HepG2 (cell line): ENCODE data around the gene PROC. TPM values are rescaled to one million over a fixed set of nuclear protein-coding genes. Genes with fewer than 3 reads are reported as not detected.
A peak's percentile ranks its signal among the peaks of the same experiment; 100 is the strongest.

Experiments used
- BRD4 ChIP-seq: sonication (generic); formaldehyde crosslinking; IDR thresholded peaks from 2 replicates; pipeline ENCODE4 v1.4.0; 2020; ENCODE audit warnings: missing genetic modification reagents
- FOXK1 ChIP-seq: sonication (generic); formaldehyde crosslinking; IDR thresholded peaks from 2 replicates; pipeline ENCODE4 v1.4.0; 2020; ENCODE audit warnings: low read depth, missing genetic modification reagents, borderline replicate concordance
- GABPB1 ChIP-seq: IDR thresholded peaks from 2 replicates; pipeline ENCODE4 v1.6.1; 2016; ENCODE audit warnings: mild to moderate bottlenecking, missing genetic modification reagents, moderate library complexity, missing compliant biosample characterization
- GATAD2A ChIP-seq: IDR thresholded peaks from 2 replicates; pipeline ENCODE4 v1.6.1; 2016
- HDAC2 ChIP-seq: sonication (generic); formaldehyde crosslinking; IDR thresholded peaks from 2 replicates; pipeline ENCODE4 v1.4.0; 2020; ENCODE audit warnings: missing genetic modification reagents
- HOXA9 ChIP-seq: sonication (generic); formaldehyde crosslinking; IDR thresholded peaks from 2 replicates; pipeline ENCODE4 v1.8.1; 2022; ENCODE audit warnings: missing genetic modification reagents, mild to moderate bottlenecking, moderate library complexity, borderline replicate concordance
- KLF13 ChIP-seq: sonication (generic); formaldehyde crosslinking; IDR thresholded peaks from 2 replicates; pipeline ENCODE4 v1.4.0; 2020; ENCODE audit warnings: mild to moderate bottlenecking, missing genetic modification reagents
- NRL ChIP-seq: sonication (generic); formaldehyde crosslinking; IDR thresholded peaks from 2 replicates; pipeline ENCODE4 v1.5.0; 2020; ENCODE audit warnings: missing genetic modification reagents, mild to moderate bottlenecking, moderate library complexity, borderline replicate concordance
- PHF21A ChIP-seq: sonication (generic); formaldehyde crosslinking; IDR thresholded peaks from 2 replicates; pipeline ENCODE4 v1.5.0; 2020; ENCODE audit warnings: mild to moderate bottlenecking, missing genetic modification reagents
- PHF5A ChIP-seq: IDR thresholded peaks from one replicate; pipeline ENCODE4 v1.6.1; 2018; ENCODE audit warnings: low read depth, missing genetic modification reagents; ENCODE audit not compliant: unreplicated experiment
- SALL2 ChIP-seq: sonication (generic); formaldehyde crosslinking; IDR thresholded peaks from 2 replicates; pipeline ENCODE4 v1.8.1; 2023; ENCODE audit warnings: mild to moderate bottlenecking, missing genetic modification reagents, inconsistent platforms
- TAF1 ChIP-seq: sonication (generic); formaldehyde crosslinking; IDR thresholded peaks from 2 replicates; pipeline ENCODE4 v1.4.0; 2020; ENCODE audit warnings: missing genetic modification reagents
- ZFP41 ChIP-seq: sonication (generic); formaldehyde crosslinking; IDR thresholded peaks from 2 replicates; pipeline ENCODE4 v1.4.0; 2020; ENCODE audit warnings: mild to moderate bottlenecking, missing genetic modification reagents, borderline replicate concordance
- ZNF256 ChIP-seq: sonication (generic); formaldehyde crosslinking; conservative IDR thresholded peaks from 2 replicates; pipeline ENCODE4 v1.4.0; 2020; ENCODE audit warnings: missing genetic modification reagents
- ZNF3 ChIP-seq: IDR thresholded peaks from 2 replicates; pipeline ENCODE4 v1.7.0; 2017; ENCODE audit warnings: inconsistent platforms
- ZNF598 ChIP-seq: sonication (generic); formaldehyde crosslinking; IDR thresholded peaks from 2 replicates; pipeline ENCODE4 v1.5.1; 2020; ENCODE audit warnings: mild to moderate bottlenecking, missing genetic modification reagents, borderline replicate concordance
- ZNF674 ChIP-seq: sonication (generic); formaldehyde crosslinking; IDR thresholded peaks from 2 replicates; pipeline ENCODE4 v1.5.0; 2020; ENCODE audit warnings: low read depth, mild to moderate bottlenecking, missing genetic modification reagents
- ZNF703 ChIP-seq: sonication (generic); formaldehyde crosslinking; IDR thresholded peaks from 2 replicates; pipeline ENCODE4 v1.5.1; 2020; ENCODE audit warnings: missing genetic modification reagents, mild to moderate bottlenecking, moderate library complexity, borderline replicate concordance
- polyA plus RNA-seq, 8 experiments: library from polyadenylated mRNA; depleted of rRNA in 3 of 8; stranded (reverse) in 7 of 8; unstranded in 1 of 8; fragments of >200 nt; fragmentation: Illumina TruSeq in 4 of 8; extraction: Trizol in 4 of 8; gene quantifications; 2 replicates each; pipeline versions ENCODE4 v1.2.1 to v1.2.3, GENCODE V29; 2011 to 2016; ENCODE audit warnings: low read depth in 4 of 8, missing spikeins in 1 of 8, mixed read lengths in 1 of 8; ENCODE audit not compliant: insufficient read depth in 1 of 8
- total RNA-seq, 5 experiments: library from RNA; depleted of rRNA; stranded (reverse); fragments of >200 nt; fragmentation: Illumina TruSeq; extraction: Trizol; gene quantifications; 2 replicates each; pipeline ENCODE4 v1.2.3, GENCODE V29; 2016; ENCODE audit warnings: low read depth in 1 of 5
- TF ChIP-seq, protein P1 (sequence below): sonication (generic); formaldehyde crosslinking; IDR thresholded peaks from 2 replicates; pipeline ENCODE4 v1.8.0; 2022; ENCODE audit warnings: missing genetic modification reagents, mild to moderate bottlenecking, borderline replicate concordance
- TF ChIP-seq, protein P2 (sequence below): sonication (generic); formaldehyde crosslinking; IDR thresholded peaks from 2 replicates; pipeline ENCODE4 v1.9.0; 2021; ENCODE audit warnings: missing genetic modification reagents, borderline replicate concordance
- TF ChIP-seq, protein P3 (sequence below): sonication (generic); formaldehyde crosslinking; IDR thresholded peaks from 2 replicates; pipeline ENCODE4 v1.4.0; 2020; ENCODE audit warnings: missing genetic modification reagents
- TF ChIP-seq, protein P4 (sequence below): sonication (generic); formaldehyde crosslinking; IDR thresholded peaks from 2 replicates; pipeline ENCODE4 v1.8.0; 2022; ENCODE audit warnings: missing genetic modification reagents, mild to moderate bottlenecking, inconsistent platforms, borderline replicate concordance

PROC gene
- total and polyA plus RNA-seq, 2 of the 13 experiments (the other 11 are each of a cell fraction or from before 2014, with no cell fraction given), result 134 to 185 TPM

DNA sequence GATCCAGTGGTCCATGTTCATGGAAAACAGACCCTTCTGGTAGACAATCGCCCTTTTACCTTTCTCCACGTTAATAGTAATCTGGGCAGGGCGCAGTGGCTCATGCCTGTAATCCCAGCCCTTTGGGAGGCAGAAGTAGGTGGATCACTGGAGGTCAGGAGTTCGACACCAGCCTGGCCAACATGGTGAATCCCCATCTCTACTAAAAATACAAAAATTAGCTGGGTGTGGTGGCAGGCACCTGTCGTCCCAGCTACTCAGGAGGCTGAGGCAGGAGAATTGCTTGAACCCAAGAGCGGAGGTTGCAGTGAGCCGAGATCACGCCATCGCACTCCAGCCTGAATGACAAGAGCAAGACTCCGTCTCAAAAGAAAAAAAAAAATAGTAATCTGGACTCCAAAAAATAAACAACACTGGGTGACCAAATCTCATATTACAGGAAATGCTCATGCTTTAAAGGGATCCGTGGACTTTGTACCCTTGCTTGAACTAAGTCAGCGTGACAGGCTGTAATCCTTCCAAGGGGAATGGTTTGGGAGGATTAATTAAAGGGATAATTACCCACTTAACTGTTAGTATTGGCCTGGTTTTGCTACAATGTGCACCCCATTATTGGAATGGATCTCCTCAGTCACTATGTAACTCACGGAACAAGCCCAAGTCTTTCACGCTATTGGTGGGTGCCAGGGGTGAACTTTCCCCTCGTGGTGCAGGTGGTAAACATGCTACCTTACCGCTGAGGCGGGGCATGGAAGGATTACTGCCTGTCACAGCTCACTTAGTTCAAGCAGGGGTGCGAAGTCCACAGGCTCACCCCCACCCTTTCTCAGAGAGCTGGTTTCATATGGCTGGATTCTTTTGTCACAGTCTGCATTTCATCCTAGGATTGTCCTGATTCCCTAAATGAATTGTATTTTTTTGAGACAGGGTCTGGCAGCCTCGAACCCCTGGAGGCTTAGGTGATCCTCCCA is 36.7 kb downstream of the PROC start (continued):
- TF ChIP-seq, protein P1, sequence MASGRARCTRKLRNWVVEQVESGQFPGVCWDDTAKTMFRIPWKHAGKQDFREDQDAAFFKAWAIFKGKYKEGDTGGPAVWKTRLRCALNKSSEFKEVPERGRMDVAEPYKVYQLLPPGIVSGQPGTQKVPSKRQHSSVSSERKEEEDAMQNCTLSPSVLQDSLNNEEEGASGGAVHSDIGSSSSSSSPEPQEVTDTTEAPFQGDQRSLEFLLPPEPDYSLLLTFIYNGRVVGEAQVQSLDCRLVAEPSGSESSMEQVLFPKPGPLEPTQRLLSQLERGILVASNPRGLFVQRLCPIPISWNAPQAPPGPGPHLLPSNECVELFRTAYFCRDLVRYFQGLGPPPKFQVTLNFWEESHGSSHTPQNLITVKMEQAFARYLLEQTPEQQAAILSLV (CRISPR knock-in tag), result peak; percentile 92
- TF ChIP-seq, protein P2, sequence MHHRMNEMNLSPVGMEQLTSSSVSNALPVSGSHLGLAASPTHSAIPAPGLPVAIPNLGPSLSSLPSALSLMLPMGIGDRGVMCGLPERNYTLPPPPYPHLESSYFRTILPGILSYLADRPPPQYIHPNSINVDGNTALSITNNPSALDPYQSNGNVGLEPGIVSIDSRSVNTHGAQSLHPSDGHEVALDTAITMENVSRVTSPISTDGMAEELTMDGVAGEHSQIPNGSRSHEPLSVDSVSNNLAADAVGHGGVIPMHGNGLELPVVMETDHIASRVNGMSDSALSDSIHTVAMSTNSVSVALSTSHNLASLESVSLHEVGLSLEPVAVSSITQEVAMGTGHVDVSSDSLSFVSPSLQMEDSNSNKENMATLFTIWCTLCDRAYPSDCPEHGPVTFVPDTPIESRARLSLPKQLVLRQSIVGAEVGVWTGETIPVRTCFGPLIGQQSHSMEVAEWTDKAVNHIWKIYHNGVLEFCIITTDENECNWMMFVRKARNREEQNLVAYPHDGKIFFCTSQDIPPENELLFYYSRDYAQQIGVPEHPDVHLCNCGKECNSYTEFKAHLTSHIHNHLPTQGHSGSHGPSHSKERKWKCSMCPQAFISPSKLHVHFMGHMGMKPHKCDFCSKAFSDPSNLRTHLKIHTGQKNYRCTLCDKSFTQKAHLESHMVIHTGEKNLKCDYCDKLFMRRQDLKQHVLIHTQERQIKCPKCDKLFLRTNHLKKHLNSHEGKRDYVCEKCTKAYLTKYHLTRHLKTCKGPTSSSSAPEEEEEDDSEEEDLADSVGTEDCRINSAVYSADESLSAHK, result 0 out of 2 replicates have a peak, but pooled peaks have one; percentile 20
- TF ChIP-seq ZNF703 (CRISPR knock-in tag), result no peak; the same call in 1 of the 2 replicates
- peak; percentile 80; the same call in 1 of the 2 replicates for TF ChIP-seq SALL2 (CRISPR knock-in tag)
- no peak for TF ChIP-seq ZNF674 (CRISPR knock-in tag)
- TF ChIP-seq PHF21A, result peak; percentile 97
- TF ChIP-seq BRD4 (CRISPR knock-in tag), result peak; percentile 85; the same call in 1 of the 2 replicates
- TF ChIP-seq ZNF3 (CRISPR knock-in tag), result no peak
- peak; percentile 70; the same call in 1 of the 2 replicates for TF ChIP-seq NRL (CRISPR knock-in tag)
- peak; percentile 97 for TF ChIP-seq HDAC2 (CRISPR knock-in tag)
- peak; percentile 67 for TF ChIP-seq GABPB1
- TF ChIP-seq ZNF598 (CRISPR knock-in tag), result 0 out of 2 replicates have a peak, but pooled peaks have one; percentile 16
- no peak for TF ChIP-seq ZFP41 (CRISPR knock-in tag)
- no peak for TF ChIP-seq HOXA9 (CRISPR knock-in tag)
- TF ChIP-seq GATAD2A (CRISPR knock-in tag), result peak; percentile 97
- TF ChIP-seq, protein P3, sequence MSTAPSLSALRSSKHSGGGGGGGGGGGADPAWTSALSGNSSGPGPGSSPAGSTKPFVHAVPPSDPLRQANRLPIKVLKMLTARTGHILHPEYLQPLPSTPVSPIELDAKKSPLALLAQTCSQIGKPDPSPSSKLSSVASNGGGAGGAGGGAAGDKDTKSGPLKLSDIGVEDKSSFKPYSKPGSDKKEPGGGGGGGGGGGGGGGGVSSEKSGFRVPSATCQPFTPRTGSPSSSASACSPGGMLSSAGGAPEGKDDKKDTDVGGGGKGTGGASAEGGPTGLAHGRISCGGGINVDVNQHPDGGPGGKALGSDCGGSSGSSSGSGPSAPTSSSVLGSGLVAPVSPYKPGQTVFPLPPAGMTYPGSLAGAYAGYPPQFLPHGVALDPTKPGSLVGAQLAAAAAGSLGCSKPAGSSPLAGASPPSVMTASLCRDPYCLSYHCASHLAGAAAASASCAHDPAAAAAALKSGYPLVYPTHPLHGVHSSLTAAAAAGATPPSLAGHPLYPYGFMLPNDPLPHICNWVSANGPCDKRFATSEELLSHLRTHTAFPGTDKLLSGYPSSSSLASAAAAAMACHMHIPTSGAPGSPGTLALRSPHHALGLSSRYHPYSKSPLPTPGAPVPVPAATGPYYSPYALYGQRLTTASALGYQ, result peak; percentile 90
- TF ChIP-seq, protein P4, sequence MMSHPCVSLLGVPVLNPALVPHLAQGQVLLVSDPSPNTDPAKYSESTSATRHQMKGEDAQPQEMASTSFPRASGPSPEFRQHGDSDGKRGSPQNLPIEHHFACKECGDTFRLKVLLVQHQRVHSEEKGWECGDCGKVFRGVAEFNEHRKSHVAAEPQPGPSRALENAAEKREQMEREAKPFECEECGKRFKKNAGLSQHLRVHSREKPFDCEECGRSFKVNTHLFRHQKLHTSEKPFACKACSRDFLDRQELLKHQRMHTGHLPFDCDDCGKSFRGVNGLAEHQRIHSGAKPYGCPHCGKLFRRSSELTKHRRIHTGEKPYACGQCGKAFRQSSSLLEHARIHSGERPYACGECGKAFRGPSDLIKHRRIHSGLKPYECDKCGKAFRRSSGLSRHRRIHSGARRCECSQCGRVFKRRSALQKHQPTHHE (CRISPR knock-in tag), result no peak; the same call in none of the 2 replicates
- TF ChIP-seq TAF1 (CRISPR knock-in tag), result peak; percentile 40
- TF ChIP-seq ZNF256 (CRISPR knock-in tag), result peak; percentile 75; the same call in 1 of the 2 replicates
- peak; percentile 95 for TF ChIP-seq FOXK1 (CRISPR knock-in tag)
- TF ChIP-seq KLF13 (CRISPR knock-in tag), result no peak
- TF ChIP-seq PHF5A (CRISPR knock-in tag), result peak; percentile 87
